NCI-H2107 treated with DMSO at 0.1 percent for 48 hours (cell line): Measurements from ENCODE around the gene DHX34.
"Not testable (repeated sequence)": the region's sequence is repeated elsewhere in the genome, so short reads cannot be mapped to it uniquely, and the experiment has no call there.

Experiments
- DNase-seq: peaks from one replicate; lab custom pipeline; 2025; ENCODE audit not compliant: unreplicated experiment; lab: John Stamatoyannopoulos, UW

The DHX34 gene, protein sequence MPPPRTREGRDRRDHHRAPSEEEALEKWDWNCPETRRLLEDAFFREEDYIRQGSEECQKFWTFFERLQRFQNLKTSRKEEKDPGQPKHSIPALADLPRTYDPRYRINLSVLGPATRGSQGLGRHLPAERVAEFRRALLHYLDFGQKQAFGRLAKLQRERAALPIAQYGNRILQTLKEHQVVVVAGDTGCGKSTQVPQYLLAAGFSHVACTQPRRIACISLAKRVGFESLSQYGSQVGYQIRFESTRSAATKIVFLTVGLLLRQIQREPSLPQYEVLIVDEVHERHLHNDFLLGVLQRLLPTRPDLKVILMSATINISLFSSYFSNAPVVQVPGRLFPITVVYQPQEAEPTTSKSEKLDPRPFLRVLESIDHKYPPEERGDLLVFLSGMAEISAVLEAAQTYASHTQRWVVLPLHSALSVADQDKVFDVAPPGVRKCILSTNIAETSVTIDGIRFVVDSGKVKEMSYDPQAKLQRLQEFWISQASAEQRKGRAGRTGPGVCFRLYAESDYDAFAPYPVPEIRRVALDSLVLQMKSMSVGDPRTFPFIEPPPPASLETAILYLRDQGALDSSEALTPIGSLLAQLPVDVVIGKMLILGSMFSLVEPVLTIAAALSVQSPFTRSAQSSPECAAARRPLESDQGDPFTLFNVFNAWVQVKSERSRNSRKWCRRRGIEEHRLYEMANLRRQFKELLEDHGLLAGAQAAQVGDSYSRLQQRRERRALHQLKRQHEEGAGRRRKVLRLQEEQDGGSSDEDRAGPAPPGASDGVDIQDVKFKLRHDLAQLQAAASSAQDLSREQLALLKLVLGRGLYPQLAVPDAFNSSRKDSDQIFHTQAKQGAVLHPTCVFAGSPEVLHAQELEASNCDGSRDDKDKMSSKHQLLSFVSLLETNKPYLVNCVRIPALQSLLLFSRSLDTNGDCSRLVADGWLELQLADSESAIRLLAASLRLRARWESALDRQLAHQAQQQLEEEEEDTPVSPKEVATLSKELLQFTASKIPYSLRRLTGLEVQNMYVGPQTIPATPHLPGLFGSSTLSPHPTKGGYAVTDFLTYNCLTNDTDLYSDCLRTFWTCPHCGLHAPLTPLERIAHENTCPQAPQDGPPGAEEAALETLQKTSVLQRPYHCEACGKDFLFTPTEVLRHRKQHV

DNA sequence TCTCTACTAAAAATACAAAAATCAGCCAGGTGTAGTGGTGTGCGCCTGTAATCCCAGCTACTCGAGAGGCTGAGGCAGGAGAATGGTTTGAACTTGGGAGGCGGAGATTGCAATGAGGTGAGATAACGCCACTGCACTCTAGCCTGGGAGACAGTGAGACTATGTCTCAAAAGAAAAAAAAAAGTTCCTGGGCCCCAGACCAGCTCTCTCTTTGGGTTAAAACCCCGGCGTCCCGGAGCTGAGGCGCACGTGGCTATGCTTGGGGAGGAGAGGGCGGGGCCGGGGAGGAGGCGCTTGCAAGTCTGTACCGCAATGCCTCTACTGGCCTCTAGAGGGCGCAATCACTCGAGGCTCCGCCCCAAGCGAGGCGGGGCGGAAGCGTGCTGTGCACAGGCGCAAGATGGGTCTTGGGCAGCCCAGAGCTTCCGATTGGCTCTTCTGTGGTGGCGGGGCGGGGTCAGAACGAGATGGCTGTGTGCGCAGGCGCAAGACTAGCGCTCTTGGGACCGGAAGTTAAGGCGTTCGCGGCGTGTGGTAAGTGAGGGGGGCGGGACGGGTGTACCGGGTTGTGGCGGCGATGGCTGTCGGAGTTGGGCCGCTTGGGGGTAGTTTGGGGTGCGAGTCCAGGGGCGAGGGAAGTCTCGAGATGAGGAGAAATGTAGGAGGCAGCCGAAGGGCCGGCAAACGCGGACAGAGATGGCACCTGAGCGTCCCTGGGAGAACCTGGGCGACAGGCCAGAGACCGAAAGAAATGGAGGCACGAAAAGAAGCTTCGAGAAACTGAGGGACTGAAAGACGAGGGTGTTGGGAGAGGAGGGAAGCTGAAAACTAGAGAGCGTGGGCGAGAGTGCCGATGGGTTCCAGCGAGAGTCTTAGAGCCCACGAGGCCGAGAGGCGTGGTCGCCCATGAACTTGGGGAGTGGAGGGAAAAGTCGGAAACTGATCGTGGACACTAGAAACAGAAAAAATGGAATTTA lies at the start of gene DHX34:
Gene DHX34, plus strand, starts transcription at position 497 of the 977 bp plus-strand sequence. CDS start 3,716 bp downstream, outside the sequence.
- DNase-seq = peak; percentile 97

DNA sequence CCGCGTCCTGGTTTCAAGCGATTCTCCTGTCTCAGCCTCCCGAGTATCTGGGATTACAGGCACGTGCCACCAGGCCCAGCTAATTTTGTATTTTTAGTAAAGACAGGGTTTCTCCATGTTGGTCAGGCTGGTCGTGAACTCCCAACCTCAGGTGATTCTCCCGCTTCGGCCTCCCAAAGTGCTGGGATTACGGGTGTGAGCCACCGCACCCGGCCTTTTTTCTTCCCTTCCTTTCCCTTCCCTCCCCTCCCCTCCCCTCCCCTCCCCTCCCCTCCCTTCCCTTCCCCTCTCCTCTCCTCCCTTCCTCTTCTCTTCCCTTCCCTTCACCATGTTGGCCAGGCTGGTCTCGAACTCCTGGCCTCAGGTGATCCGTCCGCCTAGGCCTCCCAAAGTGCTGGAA lies 48.2 kb upstream of the DHX34 start:
- not testable (repeated sequence) for DNase-seq

- DNase-seq = no peak
Measured at GRCh38 chr19:47302249-47302648, 46.9 kb upstream of the DHX34 start.

GRCh38 chr19:47303966-47304365 lies 45.1 kb upstream of the DHX34 start:
- no peak for DNase-seq

DNA sequence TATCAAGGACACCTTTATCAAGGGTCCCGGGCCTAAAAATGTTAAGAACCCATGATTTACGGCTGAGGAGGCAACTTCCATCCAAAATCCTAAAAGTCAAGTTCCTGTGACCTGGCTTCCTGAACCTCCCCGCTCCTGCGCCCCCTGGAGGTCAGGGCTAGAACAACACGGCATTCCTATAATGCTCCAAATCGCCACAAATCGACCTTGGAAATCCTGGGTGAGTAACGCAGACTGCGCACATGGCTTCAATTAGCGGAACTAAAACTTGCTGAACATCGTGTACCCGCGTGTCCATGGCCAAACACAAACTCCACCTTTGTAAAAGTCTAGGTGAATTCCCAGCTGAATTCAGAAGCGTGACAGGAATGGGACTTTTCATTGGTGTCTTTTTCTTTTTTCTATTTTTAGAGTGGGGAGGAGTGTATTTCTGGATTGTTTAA lies 43.8 kb upstream of the DHX34 start:
- DNase-seq = peak; percentile 45

DNA sequence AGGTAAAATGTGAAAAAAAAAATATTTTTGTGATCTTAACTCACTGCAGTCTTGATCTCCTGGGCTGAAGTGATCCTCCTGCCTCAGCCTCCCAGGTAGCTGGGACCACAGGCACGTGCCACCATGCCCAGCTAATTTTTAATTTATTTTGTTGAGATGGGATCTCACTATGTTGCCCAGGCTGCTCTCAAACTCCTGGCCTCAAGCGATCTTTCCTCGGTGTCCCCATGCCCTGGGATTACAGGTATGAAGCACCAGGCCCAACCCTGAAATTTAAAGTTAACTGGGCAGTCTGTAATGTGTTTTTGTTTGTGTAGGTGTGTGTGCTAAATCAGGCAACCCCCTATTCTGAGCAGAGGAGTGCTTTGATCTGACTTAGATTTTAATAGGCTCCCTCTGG lies 42.8 kb upstream of the DHX34 start:
- no peak for DNase-seq

GRCh38 chr19:47309038-47309437 lies 40.1 kb upstream of the DHX34 start:
- no peak for DNase-seq

DNA sequence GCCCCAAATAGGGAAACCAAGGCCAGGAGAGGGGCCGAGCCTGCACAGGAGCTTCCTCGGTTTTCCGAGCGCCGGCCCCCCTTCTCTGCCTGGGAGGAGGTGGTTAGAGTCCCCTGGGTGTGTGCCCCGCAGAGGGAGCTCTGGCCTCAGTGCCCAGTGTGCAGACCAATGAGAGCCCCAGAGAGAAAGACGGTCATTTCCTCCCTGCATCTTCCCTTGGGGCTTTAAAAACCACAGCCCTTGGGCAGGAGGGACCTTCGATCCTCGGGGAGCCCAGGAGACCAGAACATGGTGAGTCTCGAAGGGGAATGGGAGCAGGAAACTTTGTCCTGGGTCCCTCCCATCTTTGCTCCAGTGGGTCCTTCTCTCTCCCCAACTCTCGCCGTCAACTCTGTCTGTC lies 39.5 kb upstream of the DHX34 start, which contains the start of gene C5AR1:
Gene C5AR1, plus strand, starts transcription at position 254 of the 400 bp plus-strand sequence. Its CDS starts 35 bp downstream, at position 289.
- no peak for DNase-seq

GRCh38 chr19:47310323-47310722 lies 38.8 kb upstream of the DHX34 start:
- no peak for DNase-seq

DNA sequence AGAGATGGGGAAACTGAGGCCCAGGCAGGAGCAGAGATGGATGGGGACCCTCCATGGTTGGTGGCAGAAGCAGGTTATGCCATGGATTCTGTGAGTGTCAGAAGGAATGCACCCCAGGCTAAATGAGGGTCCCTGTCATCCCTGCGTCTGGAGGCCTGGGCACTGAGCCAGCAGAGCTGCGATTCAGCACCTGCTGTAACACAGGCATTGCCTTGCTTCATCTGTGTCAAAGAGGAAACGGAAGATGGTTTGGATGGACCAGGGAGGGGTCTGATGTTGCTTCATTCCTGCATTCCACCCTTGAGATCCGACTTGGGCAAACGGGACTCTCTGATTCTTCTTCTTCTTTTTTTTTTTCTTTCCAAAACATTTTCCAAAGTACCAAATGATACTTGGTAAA lies 38.3 kb upstream of the DHX34 start:
- DNase-seq = peak; percentile 19

DNA sequence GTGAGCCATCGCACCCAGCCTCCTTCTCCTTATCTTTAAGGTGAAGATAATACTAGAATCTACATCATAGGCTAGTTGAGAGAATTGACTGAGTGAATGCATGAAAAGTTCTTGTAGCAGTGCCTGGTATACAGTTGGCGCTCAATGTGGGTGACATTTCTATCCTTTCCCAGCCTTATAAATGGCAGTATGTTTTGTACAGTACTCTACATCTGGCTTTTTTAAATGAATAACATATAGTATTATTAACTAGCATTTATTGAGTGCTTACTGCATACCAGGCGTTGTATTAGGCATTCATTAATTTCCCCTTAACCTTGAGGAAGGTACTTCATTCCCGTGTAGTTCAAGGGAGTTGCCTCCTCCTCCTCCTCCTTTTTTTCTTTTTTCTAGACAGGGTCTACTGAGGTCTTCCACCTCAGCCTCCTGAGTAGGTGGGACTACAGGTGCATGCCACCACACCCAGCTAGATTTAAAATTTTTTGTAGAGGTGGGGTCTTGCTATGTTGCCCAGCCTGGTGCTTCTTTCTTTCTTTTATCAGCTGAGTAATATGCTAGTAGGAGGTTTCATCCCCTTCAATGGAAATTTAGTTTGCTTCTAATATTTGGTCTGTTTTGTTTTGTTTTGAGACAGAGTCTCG lies 36.6 kb upstream of the DHX34 start:
- DNase-seq = no peak

GRCh38 chr19:47313754-47314295 lies 35.3 kb upstream of the DHX34 start:
- no peak for DNase-seq

- no peak for DNase-seq
Measured at GRCh38 chr19:47315125-47315821, 33.8 kb upstream of the DHX34 start.

DNA sequence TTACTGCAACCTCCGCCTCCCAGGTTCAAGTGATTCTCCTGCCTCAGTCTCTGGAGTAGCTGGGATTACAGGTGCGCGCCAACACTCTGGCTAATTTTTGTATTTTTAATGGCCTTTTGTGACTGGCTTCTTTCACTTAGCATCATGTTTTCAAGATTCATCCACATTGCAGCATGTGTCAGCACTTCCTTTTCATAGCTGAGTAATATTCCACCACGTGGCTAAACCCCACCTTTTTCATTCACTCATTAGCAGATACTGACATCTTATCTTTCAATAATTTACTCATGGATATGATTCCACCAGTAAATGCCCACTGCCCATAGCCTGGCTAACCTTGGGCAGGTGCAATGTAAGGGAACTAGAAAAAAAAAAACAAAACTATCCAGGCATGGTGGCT lies 32.6 kb upstream of the DHX34 start:
- DNase-seq = no peak

DNA sequence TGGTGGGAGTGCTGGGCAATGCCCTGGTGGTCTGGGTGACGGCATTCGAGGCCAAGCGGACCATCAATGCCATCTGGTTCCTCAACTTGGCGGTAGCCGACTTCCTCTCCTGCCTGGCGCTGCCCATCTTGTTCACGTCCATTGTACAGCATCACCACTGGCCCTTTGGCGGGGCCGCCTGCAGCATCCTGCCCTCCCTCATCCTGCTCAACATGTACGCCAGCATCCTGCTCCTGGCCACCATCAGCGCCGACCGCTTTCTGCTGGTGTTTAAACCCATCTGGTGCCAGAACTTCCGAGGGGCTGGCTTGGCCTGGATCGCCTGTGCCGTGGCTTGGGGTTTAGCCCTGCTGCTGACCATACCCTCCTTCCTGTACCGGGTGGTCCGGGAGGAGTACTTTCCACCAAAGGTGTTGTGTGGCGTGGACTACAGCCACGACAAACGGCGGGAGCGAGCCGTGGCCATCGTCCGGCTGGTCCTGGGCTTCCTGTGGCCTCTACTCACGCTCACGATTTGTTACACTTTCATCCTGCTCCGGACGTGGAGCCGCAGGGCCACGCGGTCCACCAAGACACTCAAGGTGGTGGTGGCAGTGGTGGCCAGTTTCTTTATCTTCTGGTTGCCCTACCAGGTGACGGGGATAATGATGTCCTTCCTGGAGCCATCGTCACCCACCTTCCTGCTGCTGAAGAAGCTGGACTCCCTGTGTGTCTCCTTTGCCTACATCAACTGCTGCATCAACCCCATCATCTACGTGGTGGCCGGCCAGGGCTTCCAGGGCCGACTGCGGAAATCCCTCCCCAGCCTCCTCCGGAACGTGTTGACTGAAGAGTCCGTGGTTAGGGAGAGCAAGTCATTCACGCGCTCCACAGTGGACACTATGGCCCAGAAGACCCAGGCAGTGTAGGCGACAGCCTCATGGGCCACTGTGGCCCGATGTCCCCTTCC lies 28.9 kb upstream of the DHX34 start:
- no peak for DNase-seq

GRCh38 chr19:47321630-47322029 lies 27.5 kb upstream of the DHX34 start:
- no peak for DNase-seq

- DNase-seq = no peak
Measured at GRCh38 chr19:47322058-47322457, 27.1 kb upstream of the DHX34 start.

- DNase-seq = no peak
Measured at GRCh38 chr19:47323409-47323808, 25.7 kb upstream of the DHX34 start.
